Transverse colon (tissue), 4 donors: ENCODE measurements around the gene SPHK1. TPM values are rescaled to one million over a fixed set of nuclear protein-coding genes. Genes with fewer than 3 reads are reported as not detected.
A peak's percentile ranks its signal among the peaks of the same experiment; 100 is the strongest.

Source experiments
- DNase-seq: peaks from one replicate; pipeline ENCODE4 v3.0.0-alpha.2; 2019
- H3K27ac ChIP-seq, 4 donors: fragments of 200-600 bp; sonication (generic); 2 replicates each; pipeline ENCODE4 v1.5.1; 2016 to 2018; ENCODE audit warnings: inconsistent platforms in 4 of 4
- H3K27me3 ChIP-seq: fragments of 200-600 bp; sonication (generic); 2 replicates; pipeline ENCODE4 v1.5.1; 2017; ENCODE audit warnings: inconsistent platforms
- H3K36me3 ChIP-seq, 4 donors: fragments of 200-600 bp; sonication (generic); 2 replicates each; pipeline ENCODE4 v1.5.1; 2017 to 2019; ENCODE audit warnings: inconsistent platforms in 4 of 4
- H3K4me1 ChIP-seq, 4 donors: fragments of 200-600 bp; sonication (generic); 2 replicates each; pipeline ENCODE4 v1.5.1; 2017 to 2020; ENCODE audit warnings: inconsistent platforms in 4 of 4
- H3K4me3 ChIP-seq, 4 donors: fragments of 200-600 bp; sonication (generic); 1 replicate in 1 of 4; 2 replicates in 3 of 4; pipeline versions ENCODE4 v1.5.1 to v1.6.1; 2017 to 2019; ENCODE audit warnings: inconsistent platforms in 4 of 4
- H3K9me3 ChIP-seq, 2 donors: fragments of 200-600 bp; sonication (generic); 2 replicates each; pipeline ENCODE4 v1.5.1; 2017 to 2019; ENCODE audit warnings: inconsistent platforms in 2 of 2
- CTCF ChIP-seq, 5 experiments: fragments of 200-600 bp in 3 of 5; fragments of 450-650 bp in 2 of 5; sonication (generic) in 3 of 5; IDR thresholded peaks; 1 replicate in 2 of 5; 2 replicates in 3 of 5; pipeline ENCODE4 v1.5.1; 2016 to 2017; ENCODE audit warnings: antibody characterized with exemption in 5 of 5, inconsistent platforms in 3 of 5, mild to moderate bottlenecking in 2 of 5, moderate library complexity in 1 of 5
- EP300 ChIP-seq: sonication (generic); formaldehyde crosslinking; IDR thresholded peaks from one replicate; pipeline ENCODE4 v1.6.1; 2017; ENCODE audit warnings: antibody characterized with exemption, low read depth
- POLR2A ChIP-seq: fragments of 450-650 bp; IDR thresholded peaks from one replicate; pipeline ENCODE4 v1.6.1; 2016; ENCODE audit warnings: antibody characterized with exemption, mild to moderate bottlenecking, moderate library complexity
- POLR2AphosphoS5 ChIP-seq, 3 donors: sonication (generic); formaldehyde crosslinking; IDR thresholded peaks; one replicate each; pipeline ENCODE4 v1.6.1; 2016; ENCODE audit warnings: antibody characterized with exemption in 3 of 3
- WGBS, 2 donors: methylation state at CpG; one replicate each; pipeline ENCODE4 v1.1.5; 2018; ENCODE audit warnings: low coverage in 1 of 2; 5-methylcytosine and 5-hydroxymethylcytosine counted together
- in situ Hi-C, 4 donors: fragments of 200-750 bp; cut with MboI; loops; one replicate each; pipeline versions ENCODE4 v1.15.0 to v1.15.1; 2017; ENCODE audit warnings: low sequenced_read_pairs in 3 of 4, low pct_ligation_motif_present in 1 of 4, low pct_unique_long_range_greater_than_20kb in 1 of 4
- intact Hi-C: fragments of 100-400 bp; cut with DNase I; formaldehyde crosslinking; loops from one replicate; pipeline ENCODE4 v1.15.1; 2023; ENCODE audit warnings: low total_unique reads
- total RNA-seq, 4 donors: library from RNA; depleted of rRNA; stranded (reverse); fragments of >200 nt; gene quantifications; one replicate each; pipeline ENCODE4 v1.1.0, GENCODE V29; 2016

The SPHK1 gene
- total RNA-seq, 4 donors from 2014 or later, result 4.2 to 16.1 (median 6.8) TPM; not detected in 1

- H3K9me3 ChIP-seq, result no peaks in the 10 kb centered on the region
- no peak overlapping the region for H3K27ac ChIP-seq
- in situ Hi-C loops, result no loop called here
- no peak overlapping the region for H3K4me3 ChIP-seq
- WGBS, 2 donors, result 90 to 100% methylated on average over 1 of the region's 1 CpG
- intact Hi-C loops, result no loop called here
- no peak for DNase-seq
- no peaks in the 10 kb centered on the region for H3K27me3 ChIP-seq
- H3K4me1 ChIP-seq, result peaks cover 9 to 22% (median 14%) of the 10 kb centered on the region in 4 donors
- no peaks in the 10 kb centered on the region for H3K36me3 ChIP-seq
- TF ChIP-seq CTCF (IDR thresholded peaks at IDR 0.05) (no peak), EP300 (no peak), POLR2A (no peak), POLR2AphosphoS5 (IDR thresholded peaks at IDR 0.05) (no peak)
These were observed 44.1 kb downstream of the SPHK1 start for GRCh38 chr17:76428511-76428910.

DNA sequence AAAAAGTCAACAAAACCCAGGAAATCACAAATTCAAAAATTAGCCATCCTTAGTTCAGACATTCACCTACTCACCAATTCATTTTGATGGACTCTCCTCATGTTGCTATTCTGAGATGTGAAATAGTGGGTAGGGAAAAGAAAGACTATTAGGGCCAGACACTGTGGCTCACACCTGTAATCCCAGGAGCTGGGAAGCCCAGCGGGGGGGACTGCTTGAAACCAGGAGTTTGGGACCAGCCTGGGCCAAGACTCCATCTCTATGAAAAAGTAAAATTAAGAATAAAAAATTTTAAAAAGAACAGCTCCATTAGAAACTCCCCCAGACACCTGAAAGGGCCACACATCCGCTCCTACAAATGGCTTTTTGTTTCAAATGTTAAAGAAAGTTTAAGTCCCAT lies 47.1 kb downstream of the SPHK1 start:
- H3K4me3 ChIP-seq, result no peak overlapping the region
- WGBS, 2 donors, result 98 to 100% methylated on average over 2 of the region's 2 CpGs
- H3K27ac ChIP-seq, result no peak overlapping the region
- no peak for DNase-seq
- no peaks in the 10 kb centered on the region for H3K36me3 ChIP-seq
- H3K9me3 ChIP-seq, result no peaks in the 10 kb centered on the region
- peaks cover 9 to 20% (median 14%) of the 10 kb centered on the region in 4 donors for H3K4me1 ChIP-seq
- intact Hi-C loops, result no loop called here
- TF ChIP-seq EP300 (no peak), POLR2AphosphoS5 (IDR thresholded peaks at IDR 0.05) (no peak), POLR2A (no peak), CTCF (IDR thresholded peaks at IDR 0.05) (no peak)
- in situ Hi-C loops, result no loop called here
- no peaks in the 10 kb centered on the region for H3K27me3 ChIP-seq

- Histone ChIP-seq H3K27ac (no peak overlapping the region), H3K4me3 (no peak overlapping the region), H3K4me1 (peaks cover 9 to 16% (median 12%) of the 10 kb centered on the region in 4 donors), H3K9me3 (no peaks in the 10 kb centered on the region), H3K36me3 (no peaks in the 10 kb centered on the region), H3K27me3 (no peaks in the 10 kb centered on the region)
- no peak for DNase-seq
- WGBS, 2 donors, result 88 to 91% methylated on average over 6 of the region's 6 CpGs
- TF ChIP-seq POLR2AphosphoS5 (IDR thresholded peaks at IDR 0.05) (no peak), EP300 (no peak), CTCF (IDR thresholded peaks at IDR 0.05) (no peak), POLR2A (no peak)
- in situ Hi-C loops, result no loop called here
- intact Hi-C loops, result no loop called here
These were observed 47.6 kb downstream of the SPHK1 start for GRCh38 chr17:76432004-76432403.

DNA sequence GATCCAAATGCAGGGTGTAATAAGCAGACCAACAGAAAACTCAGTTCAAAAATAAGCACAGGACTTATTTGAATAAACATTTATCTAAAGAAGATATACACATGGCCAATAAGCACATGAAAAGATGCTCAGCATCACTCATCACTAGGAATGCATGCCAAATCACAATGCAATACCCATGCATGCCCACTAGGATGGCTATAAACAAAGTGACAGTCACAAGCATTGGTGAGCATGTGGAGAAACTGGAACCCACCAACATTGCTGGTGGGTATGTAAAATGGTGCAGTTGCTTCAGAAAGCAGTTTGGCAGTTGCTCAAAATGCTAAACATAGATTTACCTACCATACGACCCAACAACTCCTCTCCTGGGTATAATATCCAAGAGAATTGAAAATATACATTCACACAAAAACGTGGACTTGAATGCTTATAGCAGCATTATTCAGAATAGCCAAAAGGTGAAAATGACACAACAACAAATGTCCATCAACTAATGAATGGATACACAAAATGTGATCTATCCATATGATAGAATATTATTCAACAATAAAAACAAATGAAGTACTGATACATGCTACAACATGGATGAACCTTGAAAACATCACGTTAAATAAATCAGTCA lies 48.4 kb downstream of the SPHK1 start:
- Histone ChIP-seq H3K27me3 (no peaks in the 10 kb centered on the region), H3K4me1 (peaks cover 4 to 7% (median 6%) of the 10 kb centered on the region in 4 donors), H3K9me3 (no peaks in the 10 kb centered on the region), H3K4me3 (no peak overlapping the region), H3K27ac (no peak overlapping the region), H3K36me3 (no peaks in the 10 kb centered on the region)
- intact Hi-C loops (no loop called here), in situ Hi-C loops (no loop called here)
- TF ChIP-seq POLR2AphosphoS5 (IDR thresholded peaks at IDR 0.05) (no peak), CTCF (IDR thresholded peaks at IDR 0.05) (peak in 3 of 5 experiments; percentile 19 to 41 (median 24))
- DNase-seq, result no peak
- WGBS, 2 donors, result 77 to 92% methylated on average over 3 of the region's 3 CpGs
